ENCODE results near the gene KCNA3. TPM values are rescaled to one million over a fixed set of nuclear protein-coding genes. Genes with fewer than 3 reads are reported as not detected.

Gene KCNA3
- polyA plus RNA-seq, 1 of the 3 experiments (the other 2 are of a cell fraction) = not detected

DNA sequence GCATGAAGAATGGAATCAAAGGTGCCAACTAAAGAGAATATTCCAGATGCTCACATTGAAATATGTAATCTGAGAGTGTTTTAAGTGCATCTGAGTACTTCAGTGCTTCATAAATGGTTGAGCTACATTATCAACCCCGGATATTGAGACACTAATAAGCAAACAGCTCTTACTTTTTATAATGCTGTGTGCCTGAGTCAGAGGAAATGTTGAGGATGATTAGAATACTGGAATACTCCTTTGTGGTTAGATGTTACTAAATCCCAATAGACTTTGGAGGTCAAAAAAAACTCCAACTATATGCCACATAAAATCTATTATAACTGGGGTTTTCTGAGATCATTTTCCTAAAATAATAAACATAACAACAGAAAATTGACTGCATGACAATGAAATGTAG lies 12.5 kb upstream of the KCNA3 start:
- H3K4me3 ChIP-seq (ENCODE audit: low read depth in 2 of 2, low read length in 1 of 2) = no peak overlapping the region
- H3K4me2 ChIP-seq = no peak overlapping the region
- H3K79me2 ChIP-seq (ENCODE audit: insufficient read depth) = no peaks in the 10 kb centered on the region
- no peaks in the 10 kb centered on the region for H3K27me3 ChIP-seq (ENCODE audit: insufficient read depth)
- ChIA-PET POLR2A (no interaction called here), CTCF (interaction anchor here (0.6 to 1.3 kb wide), 2 partner anchors 11 to 100 kb away, joined by 3 to 4 read pairs; no protein-coding TSS in a partner anchor)
- H4K20me1 ChIP-seq (ENCODE audit: insufficient read depth) = no peaks in the 10 kb centered on the region
- no peak overlapping the region for H3K9ac ChIP-seq
- no peak for TF ChIP-seq TEAD4 (IDR thresholded peaks at IDR 0.05; ENCODE audit: borderline replicate concordance, insufficient read depth)
- TF ChIP-seq, protein P1, sequence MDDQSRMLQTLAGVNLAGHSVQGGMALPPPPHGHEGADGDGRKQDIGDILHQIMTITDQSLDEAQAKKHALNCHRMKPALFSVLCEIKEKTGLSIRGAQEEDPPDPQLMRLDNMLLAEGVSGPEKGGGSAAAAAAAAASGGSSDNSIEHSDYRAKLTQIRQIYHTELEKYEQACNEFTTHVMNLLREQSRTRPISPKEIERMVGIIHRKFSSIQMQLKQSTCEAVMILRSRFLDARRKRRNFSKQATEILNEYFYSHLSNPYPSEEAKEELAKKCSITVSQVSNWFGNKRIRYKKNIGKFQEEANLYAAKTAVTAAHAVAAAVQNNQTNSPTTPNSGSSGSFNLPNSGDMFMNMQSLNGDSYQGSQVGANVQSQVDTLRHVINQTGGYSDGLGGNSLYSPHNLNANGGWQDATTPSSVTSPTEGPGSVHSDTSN (IDR thresholded peaks at IDR 0.05) = no peak
- TF ChIP-seq, protein P2, sequence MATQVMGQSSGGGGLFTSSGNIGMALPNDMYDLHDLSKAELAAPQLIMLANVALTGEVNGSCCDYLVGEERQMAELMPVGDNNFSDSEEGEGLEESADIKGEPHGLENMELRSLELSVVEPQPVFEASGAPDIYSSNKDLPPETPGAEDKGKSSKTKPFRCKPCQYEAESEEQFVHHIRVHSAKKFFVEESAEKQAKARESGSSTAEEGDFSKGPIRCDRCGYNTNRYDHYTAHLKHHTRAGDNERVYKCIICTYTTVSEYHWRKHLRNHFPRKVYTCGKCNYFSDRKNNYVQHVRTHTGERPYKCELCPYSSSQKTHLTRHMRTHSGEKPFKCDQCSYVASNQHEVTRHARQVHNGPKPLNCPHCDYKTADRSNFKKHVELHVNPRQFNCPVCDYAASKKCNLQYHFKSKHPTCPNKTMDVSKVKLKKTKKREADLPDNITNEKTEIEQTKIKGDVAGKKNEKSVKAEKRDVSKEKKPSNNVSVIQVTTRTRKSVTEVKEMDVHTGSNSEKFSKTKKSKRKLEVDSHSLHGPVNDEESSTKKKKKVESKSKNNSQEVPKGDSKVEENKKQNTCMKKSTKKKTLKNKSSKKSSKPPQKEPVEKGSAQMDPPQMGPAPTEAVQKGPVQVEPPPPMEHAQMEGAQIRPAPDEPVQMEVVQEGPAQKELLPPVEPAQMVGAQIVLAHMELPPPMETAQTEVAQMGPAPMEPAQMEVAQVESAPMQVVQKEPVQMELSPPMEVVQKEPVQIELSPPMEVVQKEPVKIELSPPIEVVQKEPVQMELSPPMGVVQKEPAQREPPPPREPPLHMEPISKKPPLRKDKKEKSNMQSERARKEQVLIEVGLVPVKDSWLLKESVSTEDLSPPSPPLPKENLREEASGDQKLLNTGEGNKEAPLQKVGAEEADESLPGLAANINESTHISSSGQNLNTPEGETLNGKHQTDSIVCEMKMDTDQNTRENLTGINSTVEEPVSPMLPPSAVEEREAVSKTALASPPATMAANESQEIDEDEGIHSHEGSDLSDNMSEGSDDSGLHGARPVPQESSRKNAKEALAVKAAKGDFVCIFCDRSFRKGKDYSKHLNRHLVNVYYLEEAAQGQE (IDR thresholded peaks at IDR 0.05; ENCODE audit: low read depth, low read length) = no peak
- TF ChIP-seq NRF1 (IDR thresholded peaks at IDR 0.05; ENCODE audit: low read depth, low read length) = no peak
- no peak for TF ChIP-seq EP300 (IDR thresholded peaks at IDR 0.05; ENCODE audit: borderline replicate concordance in 1 of 2, low read depth in 1 of 2, low read length in 1 of 2)
- no peak for TF ChIP-seq FOXJ3 (CRISPR knock-in tag; IDR thresholded peaks at IDR 0.05)
- TF ChIP-seq TCF12 (IDR thresholded peaks at IDR 0.05) = no peak
- TF ChIP-seq, protein P3, sequence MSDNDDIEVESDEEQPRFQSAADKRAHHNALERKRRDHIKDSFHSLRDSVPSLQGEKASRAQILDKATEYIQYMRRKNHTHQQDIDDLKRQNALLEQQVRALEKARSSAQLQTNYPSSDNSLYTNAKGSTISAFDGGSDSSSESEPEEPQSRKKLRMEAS (IDR thresholded peaks at IDR 0.05; ENCODE audit: low read depth) = no peak
- no peak for TF ChIP-seq CHD2 (IDR thresholded peaks at IDR 0.05; ENCODE audit: low read length, partially characterized antibody)
- no peak for TF ChIP-seq GATA2 (CRISPR knock-in tag; IDR thresholded peaks at IDR 0.05)
- TF ChIP-seq GABPA (IDR thresholded peaks at IDR 0.05; ENCODE audit: low read depth) = no peak
- TF ChIP-seq, protein P4, sequence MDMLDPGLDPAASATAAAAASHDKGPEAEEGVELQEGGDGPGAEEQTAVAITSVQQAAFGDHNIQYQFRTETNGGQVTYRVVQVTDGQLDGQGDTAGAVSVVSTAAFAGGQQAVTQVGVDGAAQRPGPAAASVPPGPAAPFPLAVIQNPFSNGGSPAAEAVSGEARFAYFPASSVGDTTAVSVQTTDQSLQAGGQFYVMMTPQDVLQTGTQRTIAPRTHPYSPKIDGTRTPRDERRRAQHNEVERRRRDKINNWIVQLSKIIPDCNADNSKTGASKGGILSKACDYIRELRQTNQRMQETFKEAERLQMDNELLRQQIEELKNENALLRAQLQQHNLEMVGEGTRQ (IDR thresholded peaks at IDR 0.05; ENCODE audit: borderline replicate concordance, low read depth, low read length) = no peak
- no peak for TF ChIP-seq SMC3 (IDR thresholded peaks at IDR 0.05; ENCODE audit: low read depth, low read length)
- TF ChIP-seq, protein P5, sequence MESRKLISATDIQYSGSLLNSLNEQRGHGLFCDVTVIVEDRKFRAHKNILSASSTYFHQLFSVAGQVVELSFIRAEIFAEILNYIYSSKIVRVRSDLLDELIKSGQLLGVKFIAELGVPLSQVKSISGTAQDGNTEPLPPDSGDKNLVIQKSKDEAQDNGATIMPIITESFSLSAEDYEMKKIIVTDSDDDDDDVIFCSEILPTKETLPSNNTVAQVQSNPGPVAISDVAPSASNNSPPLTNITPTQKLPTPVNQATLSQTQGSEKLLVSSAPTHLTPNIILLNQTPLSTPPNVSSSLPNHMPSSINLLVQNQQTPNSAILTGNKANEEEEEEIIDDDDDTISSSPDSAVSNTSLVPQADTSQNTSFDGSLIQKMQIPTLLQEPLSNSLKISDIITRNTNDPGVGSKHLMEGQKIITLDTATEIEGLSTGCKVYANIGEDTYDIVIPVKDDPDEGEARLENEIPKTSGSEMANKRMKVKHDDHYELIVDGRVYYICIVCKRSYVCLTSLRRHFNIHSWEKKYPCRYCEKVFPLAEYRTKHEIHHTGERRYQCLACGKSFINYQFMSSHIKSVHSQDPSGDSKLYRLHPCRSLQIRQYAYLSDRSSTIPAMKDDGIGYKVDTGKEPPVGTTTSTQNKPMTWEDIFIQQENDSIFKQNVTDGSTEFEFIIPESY (IDR thresholded peaks at IDR 0.05; ENCODE audit: borderline replicate concordance, low read depth) = no peak
- TF ChIP-seq ELF1 (IDR thresholded peaks at IDR 0.05) = no peak
- TF ChIP-seq RFX5 (IDR thresholded peaks at IDR 0.05; ENCODE audit: low read length) = no peak
- TF ChIP-seq NFIC (IDR thresholded peaks at IDR 0.05; ENCODE audit: borderline replicate concordance) = no peak
- TF ChIP-seq RAD21 (IDR thresholded peaks at IDR 0.05; ENCODE audit: low read length) = no peak
- TF ChIP-seq, protein P6, sequence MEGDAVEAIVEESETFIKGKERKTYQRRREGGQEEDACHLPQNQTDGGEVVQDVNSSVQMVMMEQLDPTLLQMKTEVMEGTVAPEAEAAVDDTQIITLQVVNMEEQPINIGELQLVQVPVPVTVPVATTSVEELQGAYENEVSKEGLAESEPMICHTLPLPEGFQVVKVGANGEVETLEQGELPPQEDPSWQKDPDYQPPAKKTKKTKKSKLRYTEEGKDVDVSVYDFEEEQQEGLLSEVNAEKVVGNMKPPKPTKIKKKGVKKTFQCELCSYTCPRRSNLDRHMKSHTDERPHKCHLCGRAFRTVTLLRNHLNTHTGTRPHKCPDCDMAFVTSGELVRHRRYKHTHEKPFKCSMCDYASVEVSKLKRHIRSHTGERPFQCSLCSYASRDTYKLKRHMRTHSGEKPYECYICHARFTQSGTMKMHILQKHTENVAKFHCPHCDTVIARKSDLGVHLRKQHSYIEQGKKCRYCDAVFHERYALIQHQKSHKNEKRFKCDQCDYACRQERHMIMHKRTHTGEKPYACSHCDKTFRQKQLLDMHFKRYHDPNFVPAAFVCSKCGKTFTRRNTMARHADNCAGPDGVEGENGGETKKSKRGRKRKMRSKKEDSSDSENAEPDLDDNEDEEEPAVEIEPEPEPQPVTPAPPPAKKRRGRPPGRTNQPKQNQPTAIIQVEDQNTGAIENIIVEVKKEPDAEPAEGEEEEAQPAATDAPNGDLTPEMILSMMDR (IDR thresholded peaks at IDR 0.05) = no peak
- H3K9me3 ChIP-seq = no peaks in the 10 kb centered on the region
- no peaks in the 10 kb centered on the region for H3K9me2 ChIP-seq
- H3K27ac ChIP-seq (ENCODE audit: low read depth in 2 of 2, low read length in 1 of 2) = no peak overlapping the region
- no peak overlapping the region for H2AFZ ChIP-seq (ENCODE audit: low read depth)
- no peak for DNase-seq
- H3K36me3 ChIP-seq (replicated peaks in 1 of 2; ENCODE audit: control insufficient read depth in 1 of 2, insufficient read depth in 2 of 2, low read length in 1 of 2) = no peaks in the 10 kb centered on the region
- no peaks in the 10 kb centered on the region for H3K4me1 ChIP-seq (ENCODE audit: control insufficient read depth in 1 of 2, insufficient read depth in 2 of 2, low read depth in 1 of 2, low read length in 1 of 2)
- H3F3A ChIP-seq (replicated peaks; ENCODE audit: insufficient read depth) = no peaks in the 10 kb centered on the region
- 4% methylated on average over 1 of the region's 1 CpG for WGBS (ENCODE audit: low lambda C conversion rate)

Measured in SK-N-SH (cell line).